Caki2 (cell line): ENCODE results near the gene TBC1D13. TPM values are rescaled to one million over a fixed set of nuclear protein-coding genes. Genes with fewer than 3 reads are reported as not detected.
"Not testable (repeated sequence)": the region's sequence is repeated elsewhere in the genome, so short reads cannot be mapped to it uniquely, and the experiment has no call there.

Experiments used
- DNase-seq: peaks from one replicate; pipeline ENCODE4 v3.0.0-alpha.2; 2015; ENCODE audit warnings: low read depth
- in situ Hi-C: cut with HindIII; loops from 2 replicates; pipeline ENCODE4 v1.10.0; 2016; ENCODE audit warnings: low sequenced_read_pairs, low pct_unique_long_range_greater_than_20kb, mixed read lengths
- total RNA-seq: library from RNA; depleted of rRNA; stranded (reverse); fragments of >200 nt; shearing (Covaris generic); gene quantifications from 2 replicates; pipeline ENCODE4 v1.2.3, GENCODE V29; 2014; ENCODE audit warnings: low replicate concordance

TBC1D13 gene
- total RNA-seq, 1 experiment from 2014 or later: 3.9 TPM

GRCh38 chr9:128835246-128836210 is 48.5 kb downstream of the TBC1D13 start:
- in situ Hi-C loops: no loop called here
- DNase-seq: no peak

GRCh38 chr9:128836509-128837145 is 49.6 kb downstream of the TBC1D13 start:
- no peak for DNase-seq
- in situ Hi-C loops: no loop called here

DNA sequence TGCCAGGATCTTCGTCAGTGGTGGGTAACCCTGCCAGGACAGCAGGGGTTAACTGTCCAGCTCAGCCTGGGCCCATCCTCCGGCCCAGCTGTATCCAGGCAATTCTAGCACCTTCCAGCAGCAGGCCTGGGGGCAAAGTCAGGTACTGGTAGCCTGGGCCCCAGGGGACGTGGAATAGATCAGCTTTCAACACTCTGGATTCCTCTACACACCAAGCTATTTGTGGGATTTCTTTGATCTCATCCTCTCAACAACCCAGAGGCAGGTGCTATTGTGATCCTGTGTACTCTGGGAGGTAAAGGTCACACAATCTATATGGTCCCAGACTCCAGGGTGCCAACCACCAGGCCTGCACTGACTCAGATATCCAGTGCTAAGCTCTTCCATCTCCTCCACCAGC is 51.3 kb downstream of the TBC1D13 start:
- in situ Hi-C loops: no loop called here
- DNase-seq: no peak

- DNase-seq: no peak
- in situ Hi-C loops: no loop called here
Observed at GRCh38 chr9:128840524-128840923, 53.5 kb downstream of the TBC1D13 start.

- no peak for DNase-seq
- in situ Hi-C loops: no loop called here
Observed at GRCh38 chr9:128841694-128842492, 54.8 kb downstream of the TBC1D13 start.

DNA sequence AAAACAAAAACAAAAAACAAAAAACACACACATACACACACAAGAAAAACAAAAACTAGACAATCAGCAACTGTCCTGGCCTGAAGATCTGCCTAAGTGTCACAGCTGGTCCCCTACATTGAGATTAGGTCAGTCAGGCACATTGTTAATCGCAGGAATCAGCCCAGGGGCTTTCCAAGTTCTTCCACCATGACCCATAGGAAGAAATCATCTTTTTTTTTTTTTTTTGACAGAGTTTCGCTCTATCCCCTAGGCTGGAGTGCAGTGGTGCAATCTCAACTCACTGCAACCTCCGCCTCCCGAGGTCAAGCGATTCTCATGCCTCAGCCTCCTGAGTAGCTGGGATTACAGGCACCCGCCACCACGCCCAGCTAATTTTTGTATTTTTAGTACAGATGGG is 56.1 kb downstream of the TBC1D13 start:
- in situ Hi-C loops, DNase-seq: not testable (repeated sequence)

DNA sequence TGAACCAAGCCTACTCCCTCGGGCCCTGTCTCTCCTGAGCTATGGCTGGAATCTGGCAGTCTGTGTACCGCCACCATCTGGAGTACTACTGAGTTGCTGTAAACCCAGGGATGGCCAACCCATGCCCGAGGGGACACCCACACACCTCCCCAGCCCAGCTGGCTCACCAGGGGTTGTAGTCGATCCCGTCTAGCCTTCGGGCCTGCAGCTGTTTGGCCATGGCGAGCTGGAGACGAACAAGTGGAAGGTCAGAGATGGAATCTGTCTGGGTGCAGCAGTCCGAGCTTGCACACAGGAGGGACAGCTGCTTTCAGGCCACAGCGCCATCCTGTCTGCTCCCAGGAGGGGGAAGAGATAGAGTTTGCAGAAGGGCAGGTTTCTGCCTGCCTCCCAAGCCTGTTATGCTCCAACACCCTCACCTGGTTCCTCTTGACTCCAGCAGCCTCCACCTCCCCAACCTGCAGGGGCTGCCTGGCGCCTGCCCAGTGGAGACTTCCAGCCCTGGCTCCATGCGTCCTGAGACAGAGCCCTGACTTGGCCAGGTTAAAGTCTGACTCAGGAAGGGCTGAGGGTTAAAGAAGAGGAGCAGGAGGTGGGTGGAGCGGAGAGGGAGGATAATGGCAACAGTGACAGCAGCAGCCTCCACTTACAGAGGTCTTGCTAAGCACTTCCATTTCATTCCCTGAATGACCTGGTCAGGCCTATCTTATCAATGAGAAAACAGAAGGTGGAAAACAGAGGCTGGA is 58.3 kb downstream of the TBC1D13 start:
- in situ Hi-C loops: no loop called here

GRCh38 chr9:128846680-128847030 is 59.6 kb downstream of the TBC1D13 start:
- no peak for DNase-seq
- in situ Hi-C loops: no loop called here

More for the DNA sequence above, 58.3 kb downstream of the TBC1D13 start:
- DNase-seq: no peak

GRCh38 chr9:128847803-128848202 is 60.8 kb downstream of the TBC1D13 start:
- no peak for DNase-seq
- in situ Hi-C loops: no loop called here

DNA sequence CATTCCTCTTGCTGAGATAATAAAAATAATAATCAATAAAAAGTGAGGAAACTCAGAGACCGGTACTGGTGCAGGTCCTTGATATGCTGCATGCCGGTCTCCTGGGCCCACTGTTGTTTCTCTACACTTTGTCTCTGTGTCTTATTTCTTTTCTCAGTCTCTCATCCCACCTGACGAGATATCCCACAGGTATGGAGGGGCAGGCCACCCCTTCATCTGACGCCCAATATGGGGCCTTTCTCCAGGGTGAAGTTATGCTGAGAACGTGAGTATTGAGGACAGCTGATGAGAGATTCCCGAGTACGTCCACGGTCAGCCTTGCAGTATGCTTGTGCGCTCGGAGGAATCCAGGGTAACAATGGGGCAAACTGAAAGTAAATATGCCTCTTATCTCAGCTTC is 64.0 kb downstream of the TBC1D13 start:
- in situ Hi-C loops, DNase-seq: not testable (repeated sequence)

DNA sequence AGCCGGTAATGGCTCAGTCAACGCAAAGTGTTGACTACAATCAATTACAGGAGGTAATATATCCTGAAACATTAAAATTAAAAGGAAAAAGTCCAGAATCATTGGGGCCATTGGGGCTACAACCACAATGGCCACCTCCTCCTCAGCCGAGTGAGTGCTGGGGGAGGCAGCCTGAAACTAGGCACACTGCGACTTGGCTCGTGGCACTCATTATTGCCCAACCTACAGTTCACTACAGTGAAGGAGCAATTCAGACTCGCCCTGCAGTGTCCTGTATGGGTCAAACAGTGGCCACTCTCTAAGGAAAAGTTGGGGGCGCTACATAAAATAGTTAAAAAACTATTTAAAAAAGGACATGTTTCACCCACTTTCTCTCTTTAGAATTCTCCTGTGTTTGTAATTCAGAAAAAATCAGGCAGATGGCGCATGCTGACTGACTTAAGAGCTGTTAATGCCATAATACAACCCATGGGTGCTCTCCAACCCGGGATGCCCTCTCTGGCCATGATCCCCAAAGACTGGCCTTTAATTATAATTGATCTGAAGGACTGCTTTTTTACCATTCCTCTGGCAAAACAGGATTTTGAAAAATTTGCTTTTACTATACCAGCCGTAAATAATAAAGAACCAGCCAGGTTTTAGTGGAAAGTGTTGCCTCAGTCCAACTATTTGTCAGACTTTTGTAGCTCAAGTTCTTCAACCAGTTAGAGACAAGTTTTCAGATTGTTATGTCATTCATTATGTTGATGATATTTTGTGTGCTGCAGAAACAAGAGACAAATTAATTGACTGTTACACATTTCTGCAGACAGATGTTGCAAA is 64.9 kb downstream of the TBC1D13 start:
- DNase-seq: peak; percentile 12

GRCh38 chr9:128852646-128853045 is 65.6 kb downstream of the TBC1D13 start:
- in situ Hi-C loops, DNase-seq: not testable (repeated sequence)

More for the DNA sequence above, 64.9 kb downstream of the TBC1D13 start:
- in situ Hi-C loops: not testable (repeated sequence)

DNA sequence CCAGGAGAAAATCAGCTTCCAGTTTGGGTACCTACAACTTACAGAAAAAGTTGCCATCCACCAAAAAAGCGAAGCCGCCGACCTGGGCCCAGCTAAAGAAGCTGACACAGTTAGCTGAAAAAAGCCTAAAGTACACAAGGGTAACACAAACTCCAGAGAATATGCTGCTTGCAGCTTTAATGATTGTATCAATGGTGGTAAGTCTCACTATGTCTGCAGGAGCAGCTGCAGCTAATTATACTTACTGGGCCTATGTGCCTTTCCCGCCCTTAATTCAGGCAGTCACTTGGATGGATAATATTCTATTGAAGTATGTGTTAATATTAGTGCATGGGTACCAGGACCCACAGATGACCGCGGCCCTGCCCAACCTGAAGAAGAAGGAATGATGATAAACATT is 67.4 kb downstream of the TBC1D13 start:
- DNase-seq, in situ Hi-C loops: not testable (repeated sequence)

DNA sequence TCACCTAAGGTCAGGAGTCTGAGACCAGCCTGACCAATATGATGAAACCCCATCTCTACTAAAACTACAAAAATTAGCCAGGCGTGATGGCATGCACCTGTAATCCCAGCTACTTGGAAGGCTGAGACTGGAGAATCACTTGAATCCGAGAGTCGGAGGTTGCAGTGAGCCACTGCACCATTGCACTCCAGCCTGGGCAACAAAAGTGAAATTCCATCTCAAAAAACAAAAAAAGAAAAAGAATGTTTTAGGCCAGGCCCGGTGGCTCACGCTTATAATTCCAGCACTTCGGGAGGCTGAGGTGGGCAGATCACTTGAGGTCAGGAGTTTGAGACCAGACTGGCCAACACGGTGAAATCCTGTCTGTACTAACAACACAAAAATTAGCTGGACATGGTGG is 71.4 kb downstream of the TBC1D13 start:
- DNase-seq, in situ Hi-C loops: not testable (repeated sequence)
